22Rv1 (cell line): ENCODE results near the gene PIGM.

Source experiments
- CTCF ChIP-seq: fragments of 450-650 bp; IDR thresholded peaks from 2 replicates; pipeline ENCODE4 v1.5.1; 2017; ENCODE audit warnings: mild to moderate bottlenecking
- ZFX ChIP-seq: fragments of 450-650 bp; IDR thresholded peaks from 2 replicates; pipeline ENCODE4 v1.6.1; 2017; ENCODE audit warnings: antibody characterized with exemption, borderline replicate concordance

- TF ChIP-seq CTCF (no peak), ZFX (no peak)
These were observed 503 bp upstream of the PIGM start for GRCh38 chr1:160032165-160032820.
